Suppressor macrophage treated with lipopolysaccharide for 1 hour (primary cell): Measurements from ENCODE around the gene RANBP1.

Experiments used
- DNase-seq, 3 donors: peaks; one replicate each; pipeline ENCODE4 v3.0.0-alpha.2; 2020 to 2022

RANBP1 gene

GRCh38 chr22:20109411-20110358, 6.2 kb upstream of the RANBP1 start:
- DNase-seq, result no peak

DNA sequence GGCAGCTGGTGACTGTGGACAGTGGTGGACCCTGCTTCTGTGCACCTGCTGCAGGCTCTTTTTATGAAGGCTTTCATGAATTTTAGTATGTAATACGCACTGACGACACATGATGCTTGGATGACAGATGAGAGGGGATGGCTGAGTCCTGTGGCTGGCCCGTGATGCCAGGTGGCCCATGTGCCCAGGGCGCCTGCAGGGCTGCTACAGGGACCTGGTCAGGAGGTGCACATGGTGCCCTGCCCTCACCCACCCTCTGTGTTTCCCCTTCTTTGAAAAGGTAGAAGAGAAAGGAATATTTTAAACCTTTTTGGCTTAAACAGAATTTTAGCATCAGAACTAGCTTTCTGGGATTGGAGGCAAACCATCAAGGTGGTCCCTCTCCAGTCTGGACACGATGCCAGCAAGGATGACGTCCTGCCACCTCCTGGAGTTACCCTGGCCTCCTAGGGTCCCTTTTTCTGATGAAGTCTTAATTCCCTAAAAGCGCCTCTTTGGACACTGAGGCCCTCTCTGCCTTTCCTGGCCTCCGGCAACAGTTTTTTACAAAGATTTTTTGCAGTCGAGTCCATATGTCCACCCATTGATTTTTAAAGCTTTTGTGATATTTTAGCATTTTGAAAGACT, 5.4 kb upstream of the RANBP1 start:
- DNase-seq, result no peak

GRCh38 chr22:20111045-20111688, 4.7 kb upstream of the RANBP1 start:
- peak in 1 of 3 donors; percentile 10 for DNase-seq

DNA sequence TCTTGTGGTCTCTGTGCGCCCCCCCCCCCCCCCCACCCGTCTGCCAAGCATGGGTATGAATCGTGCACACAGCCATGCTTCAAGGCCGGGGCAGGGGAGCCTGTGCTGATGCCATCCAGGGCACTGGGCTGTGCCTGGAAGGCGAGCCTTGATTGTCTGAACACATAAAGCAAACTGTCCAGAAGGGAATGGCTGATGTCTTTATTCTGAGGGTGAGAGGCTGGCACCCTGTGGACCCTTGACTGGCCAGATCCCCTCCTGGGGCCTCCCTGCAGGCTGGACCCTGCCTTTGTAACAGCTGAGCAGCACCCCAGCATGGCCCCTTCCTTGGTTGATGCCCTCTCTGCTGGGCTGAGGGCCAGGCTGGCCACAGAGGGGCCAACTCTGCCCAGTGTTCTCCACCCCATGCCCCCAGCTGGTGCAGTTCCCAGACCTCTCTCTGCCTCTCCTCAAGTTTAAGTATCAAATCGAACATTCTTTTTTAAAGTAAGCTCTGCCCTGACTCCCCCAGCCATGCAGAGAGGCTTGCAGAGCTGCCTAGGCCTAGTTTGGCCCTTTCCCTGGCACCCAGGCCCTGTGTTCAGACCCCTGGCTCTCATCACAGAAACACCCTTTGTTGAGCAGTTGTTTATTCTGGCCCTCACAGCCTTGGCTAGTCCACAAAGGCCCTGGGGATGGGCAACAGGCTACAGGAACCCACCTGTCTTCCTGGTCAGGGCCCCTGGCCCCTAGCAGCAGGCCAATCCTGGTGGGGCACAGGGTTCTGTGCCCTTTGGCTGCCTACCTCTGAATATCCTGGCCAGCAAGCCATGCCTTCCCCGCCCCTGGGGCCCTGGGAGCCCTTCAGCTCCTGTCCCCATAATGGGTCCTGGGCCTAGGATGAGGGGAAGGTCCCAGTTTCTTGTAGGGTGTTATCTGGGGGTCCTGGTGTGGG, 3.9 kb upstream of the RANBP1 start:
- no peak for DNase-seq

DNA sequence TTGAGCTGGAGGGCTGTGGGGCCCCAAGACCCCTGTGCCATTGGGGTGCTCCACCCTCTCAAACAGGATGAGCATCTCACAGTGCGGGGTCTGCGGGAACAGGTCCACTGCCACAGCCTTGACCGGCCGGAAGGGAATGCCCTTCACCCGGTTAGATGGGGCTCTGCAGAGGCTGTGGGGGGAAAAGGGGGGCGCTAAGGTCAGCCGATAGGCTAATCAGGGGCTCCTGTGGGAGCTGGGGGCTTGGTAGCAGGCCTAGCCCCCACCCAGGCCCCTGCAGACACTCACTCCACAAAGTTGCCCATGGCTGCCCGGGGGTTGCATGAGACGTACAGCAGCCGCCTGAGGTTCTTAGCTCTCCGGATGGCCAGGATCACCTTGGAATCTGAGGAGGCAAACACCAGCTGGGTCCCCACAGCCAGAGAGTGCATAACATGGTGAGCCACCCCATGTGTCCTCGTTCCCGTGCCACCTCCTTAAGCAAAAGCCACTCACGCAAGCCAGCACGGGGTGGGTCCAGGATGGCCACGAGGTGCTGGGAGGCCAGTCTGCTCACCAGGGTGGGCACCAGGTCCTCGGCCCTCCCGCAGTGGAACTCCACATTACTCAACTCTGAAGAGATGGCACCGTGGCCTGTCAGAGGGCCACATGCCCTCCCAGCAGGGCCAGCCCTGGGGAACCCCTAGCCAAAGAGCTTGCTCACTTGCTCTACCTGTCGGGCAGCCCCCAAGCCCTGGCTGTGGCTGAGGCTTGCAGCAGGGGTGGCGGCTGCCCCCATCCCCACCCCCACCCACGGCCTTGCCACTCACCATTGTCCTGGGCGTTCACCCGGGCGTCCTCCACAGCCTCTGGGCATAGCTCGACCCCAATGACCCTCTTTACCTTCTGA, 3.0 kb upstream of the RANBP1 start:
- no peak for DNase-seq

DNA sequence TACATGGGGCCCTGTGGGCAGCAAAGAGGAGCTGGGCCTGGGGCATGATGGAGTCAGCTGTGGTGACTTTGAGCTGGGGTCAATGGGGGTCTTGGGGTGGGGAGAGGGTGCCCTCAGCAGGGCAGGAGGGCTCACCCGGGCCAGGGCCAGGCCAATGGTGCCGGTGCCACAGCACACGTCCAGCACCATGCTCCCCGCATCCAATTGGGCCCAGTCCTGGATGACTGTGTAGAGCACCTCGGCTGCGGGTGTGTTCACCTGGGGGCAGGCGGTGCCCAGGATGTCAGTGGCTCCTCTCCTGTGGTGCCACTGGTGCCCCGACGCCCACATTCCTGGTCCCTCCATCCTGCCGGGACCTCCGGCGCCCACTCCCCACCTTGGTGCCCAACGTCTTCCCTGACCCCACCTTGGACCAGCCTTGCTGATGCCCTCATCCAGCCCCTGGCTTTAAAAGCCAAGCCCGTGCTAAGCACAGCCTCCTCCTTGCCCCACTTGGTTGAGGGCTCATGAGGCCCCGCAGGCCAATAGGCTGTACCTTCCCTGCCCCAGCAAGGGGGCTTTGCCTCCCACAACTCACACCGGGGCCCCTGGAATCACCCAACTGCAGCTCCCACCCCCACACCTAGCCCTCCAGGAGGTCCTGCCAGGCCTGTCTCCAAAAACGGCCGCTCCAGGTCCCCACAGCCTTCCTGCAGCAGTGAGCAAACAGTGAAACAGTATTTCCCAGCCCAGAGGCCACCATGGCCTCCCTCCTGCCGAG, 2.2 kb upstream of the RANBP1 start:
- DNase-seq, result no peak

DNA sequence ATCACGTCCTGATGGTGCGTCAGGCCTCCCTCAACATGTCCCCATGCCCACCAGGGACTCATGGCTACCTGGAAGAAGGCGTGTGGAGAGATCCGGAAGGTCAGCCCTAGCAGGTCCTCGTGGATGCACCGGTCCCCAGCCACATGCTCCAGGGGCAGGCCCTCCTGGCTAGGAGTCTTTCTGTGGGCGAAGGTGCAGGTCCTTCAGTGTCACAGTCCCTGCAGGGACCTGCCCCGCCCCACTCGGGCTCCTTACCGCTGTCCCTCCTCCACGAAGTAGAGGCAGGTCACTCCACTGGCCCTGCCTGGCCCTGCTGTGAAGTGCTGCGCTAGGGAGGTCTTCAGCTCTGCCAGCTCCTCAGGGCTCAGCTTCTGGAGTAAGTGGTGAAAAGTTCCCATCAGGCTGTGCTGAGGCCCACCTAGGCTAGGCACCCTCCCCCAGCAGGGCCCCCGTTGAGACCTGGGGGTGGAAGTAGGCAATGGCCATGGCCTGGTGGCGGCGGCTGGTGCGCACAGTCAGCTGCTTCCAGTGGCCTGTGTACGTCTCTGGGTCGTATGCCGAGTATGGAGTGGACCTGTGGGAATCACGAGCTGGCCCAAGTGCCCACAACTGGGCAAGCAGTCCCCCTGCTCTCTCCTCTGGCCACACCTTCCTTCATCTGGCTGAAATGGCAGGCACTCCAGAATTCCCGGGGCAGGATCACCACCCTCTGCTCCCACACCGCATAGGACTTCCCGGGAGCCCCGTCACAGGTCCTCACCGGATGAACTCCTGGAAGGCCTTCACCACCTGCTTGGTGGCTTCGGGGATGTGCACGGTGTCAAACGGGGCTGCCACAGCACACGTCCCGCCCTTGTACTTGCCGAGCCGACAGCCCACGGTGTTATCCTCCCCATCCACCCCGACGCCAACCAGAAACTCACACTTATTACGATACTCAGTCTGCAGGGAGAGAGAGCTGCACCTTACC, 1.1 kb upstream of the RANBP1 start:
- DNase-seq, result no peak

DNA sequence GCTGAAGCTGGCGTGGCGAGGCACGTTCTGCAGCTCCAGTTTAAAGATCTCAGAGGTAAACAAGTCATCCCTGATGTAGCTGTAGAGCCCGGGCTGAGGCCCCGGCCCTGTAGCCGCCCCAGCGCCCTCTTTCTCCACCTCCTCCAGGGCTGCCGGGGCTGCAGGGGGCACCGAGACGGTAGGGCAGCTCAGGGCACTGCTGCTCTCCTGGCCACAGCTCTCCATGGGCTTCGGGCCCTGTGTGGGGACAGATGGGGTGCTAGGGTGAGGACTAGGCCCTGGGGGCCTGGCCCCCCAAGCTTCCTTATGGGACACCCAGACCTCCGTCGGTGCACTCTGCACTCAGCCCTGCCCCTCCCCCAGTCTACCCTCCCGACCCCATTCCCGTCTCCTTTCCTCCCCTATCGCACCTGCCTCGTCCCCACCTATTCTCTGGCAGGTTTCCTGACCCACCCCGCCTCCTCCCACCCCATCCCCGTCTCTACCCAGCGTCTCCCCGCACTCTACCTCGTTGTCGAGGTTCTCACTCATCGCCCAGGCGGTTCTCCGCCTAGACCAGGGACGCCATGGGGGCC, 559 bp downstream of the RANBP1 start:
- DNase-seq, result no peak

- DNase-seq, result peak; percentile 99 to 100 (median 99)
Observed at GRCh38 chr22:20116951-20117632, 1.2 kb downstream of the RANBP1 start, which contains the start of gene TRMT2A. Gene TRMT2A, minus strand, starts transcription at chr22:20117226. Its CDS starts 320 bp downstream, at chr22:20116906.

- peak; percentile 75 to 82 (median 79) for DNase-seq
Observed at GRCh38 chr22:20117633-20118299, 1.9 kb downstream of the RANBP1 start.

DNA sequence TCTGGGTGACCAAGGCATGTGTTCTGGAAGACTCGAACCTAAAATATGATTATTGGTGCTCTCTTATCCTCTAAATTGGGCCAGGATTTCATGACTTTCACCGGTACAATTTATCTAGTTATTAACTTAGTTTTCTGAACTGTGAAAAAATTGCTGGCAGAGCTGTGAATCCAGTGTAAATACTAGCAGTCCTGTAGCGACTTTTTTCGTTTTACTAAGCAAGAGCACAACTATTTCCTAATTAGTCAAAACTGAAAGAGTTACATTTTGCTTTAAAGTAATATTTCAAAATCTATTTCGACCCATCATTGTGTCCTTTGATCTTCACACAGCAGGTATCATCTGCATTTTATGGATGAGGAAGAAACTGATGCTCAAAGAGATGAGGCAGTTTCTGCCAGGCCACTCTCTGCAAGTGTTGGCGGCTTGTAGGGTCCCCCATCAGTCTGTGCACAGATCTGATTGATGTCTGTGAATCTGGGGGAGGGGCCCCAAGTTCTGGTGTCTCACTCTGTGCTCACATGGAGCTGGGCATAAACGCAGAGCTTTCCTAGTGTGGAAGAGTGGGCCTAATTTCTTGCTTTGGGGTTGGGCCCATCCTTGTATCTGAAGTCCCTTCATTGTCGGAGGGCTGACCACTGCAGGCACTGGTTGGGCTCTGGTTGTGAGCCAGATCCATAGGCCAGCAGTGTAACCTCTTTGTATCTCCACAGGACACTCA, 2.6 kb downstream of the RANBP1 start:
- no peak for DNase-seq

DNA sequence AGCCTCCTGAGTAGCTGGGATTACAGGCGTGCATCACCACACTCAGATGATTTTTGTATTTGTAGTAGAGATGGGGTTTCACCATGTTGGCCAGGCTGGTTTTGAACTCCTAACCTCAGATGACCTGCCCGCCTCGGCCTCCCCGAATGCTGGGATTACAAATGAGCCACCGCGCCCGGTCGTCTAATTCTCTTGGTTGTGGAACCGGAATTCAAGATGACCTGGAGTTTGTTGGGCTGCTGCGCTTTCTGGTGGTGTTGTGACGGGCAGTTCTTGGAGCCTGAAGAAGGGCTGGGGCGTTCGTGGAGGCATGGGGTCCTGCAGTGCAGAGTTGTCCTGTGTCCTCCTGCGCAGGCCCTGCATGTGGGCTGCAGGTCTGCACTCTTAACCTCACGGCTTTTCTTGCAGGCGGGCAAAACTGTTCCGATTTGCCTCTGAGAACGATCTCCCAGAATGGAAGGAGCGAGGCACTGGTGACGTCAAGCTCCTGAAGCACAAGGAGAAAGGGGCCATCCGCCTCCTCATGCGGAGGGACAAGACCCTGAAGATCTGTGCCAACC, 6.0 kb downstream of the RANBP1 start:
- DNase-seq, result no peak

DNA sequence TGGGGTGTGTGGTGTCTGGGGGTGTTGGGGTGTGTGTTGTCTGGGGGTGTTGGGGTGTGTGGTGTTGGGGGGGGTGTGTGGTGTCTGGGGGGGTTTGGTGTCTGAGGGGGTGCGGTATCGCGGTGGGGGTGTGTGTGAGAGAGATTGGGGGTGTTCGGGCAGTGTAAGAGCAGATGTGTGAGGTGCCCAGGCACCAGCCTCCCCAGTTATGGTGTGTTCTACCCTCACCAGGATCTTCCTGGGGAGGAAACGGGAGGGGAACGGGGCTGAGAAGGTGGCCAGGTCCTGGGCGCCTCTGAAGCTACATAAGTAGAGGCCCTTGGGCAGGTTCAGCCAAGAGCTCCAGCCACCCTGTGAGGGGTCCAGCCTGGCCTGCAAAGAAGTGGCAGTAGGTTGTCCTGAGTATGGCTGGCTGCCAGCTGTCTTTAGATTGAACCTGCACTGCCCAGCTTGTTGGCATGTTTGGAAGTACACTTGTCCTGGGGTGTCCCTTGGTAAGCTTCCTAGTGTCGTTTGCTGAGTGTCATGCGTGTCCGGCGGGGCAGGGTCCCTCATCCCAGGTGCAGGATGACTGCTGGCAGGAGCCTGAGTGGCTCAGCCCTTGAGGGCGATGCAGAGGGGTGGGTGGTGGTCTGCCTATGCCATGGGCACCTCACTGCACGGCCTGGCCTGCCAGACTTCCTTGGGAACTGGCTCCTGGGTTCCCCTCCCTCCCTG, 7.6 kb downstream of the RANBP1 start:
- DNase-seq, result no peak

DNA sequence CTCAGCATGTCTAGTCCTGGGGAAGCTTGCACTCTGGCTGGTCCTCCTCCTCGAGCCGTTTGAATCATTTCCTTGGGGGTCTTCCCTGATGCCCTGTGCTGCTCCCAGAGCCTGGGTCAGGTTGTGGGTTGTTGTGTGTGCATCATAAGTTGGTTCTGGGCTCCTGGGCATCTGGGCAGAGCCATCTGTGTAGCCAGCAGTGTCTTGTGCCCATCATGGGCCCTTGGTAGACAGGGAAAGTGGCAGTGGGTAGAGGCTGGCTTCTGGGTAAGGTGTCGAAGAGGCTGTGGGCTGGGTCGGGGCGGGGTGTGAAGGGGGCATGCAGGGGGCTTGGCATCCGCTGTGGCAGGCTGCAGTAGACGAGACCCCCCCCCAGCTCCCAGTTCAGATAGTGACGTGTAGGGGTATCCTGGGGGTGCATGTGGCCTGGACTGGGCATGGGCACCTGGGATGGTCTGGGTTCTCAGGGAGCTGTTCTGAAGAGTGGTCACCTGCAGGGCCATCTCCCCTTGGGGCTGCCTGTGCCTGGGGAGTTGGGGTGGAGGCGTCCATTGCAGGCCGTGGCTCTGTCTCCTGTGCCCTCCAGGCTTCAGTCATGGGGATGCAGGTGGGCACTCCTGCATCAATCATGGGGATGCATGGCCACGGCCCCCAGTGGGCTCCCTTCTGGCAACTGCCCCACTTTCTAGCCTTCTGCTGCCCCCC, 8.3 kb downstream of the RANBP1 start:
- no peak for DNase-seq
